ENCODE results near the gene CEPT1.

DNA sequence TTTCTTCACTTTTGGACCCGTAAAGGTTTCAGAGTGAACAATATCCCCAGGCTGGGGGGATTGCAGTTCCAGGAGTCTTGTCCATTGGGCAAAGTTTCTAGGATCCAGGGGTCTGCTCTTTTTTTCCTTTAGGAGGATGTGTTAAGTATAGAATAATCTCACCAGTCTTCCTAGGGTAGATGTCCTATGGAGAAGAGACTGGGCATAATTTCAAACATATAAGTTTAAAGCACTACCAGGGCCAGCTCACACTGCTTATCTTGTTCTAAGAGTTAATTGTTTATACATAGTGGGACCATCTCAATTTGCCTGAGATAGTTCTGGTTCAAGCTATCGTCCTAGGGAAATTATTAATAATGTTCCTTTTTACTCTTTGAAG lies 88.7 kb downstream of the CEPT1 start:
- TF ChIP-seq CTCF (IDR thresholded peaks at IDR 0.05) (no peak), POLR2A (IDR thresholded peaks at IDR 0.05) (no peak), EP300 (IDR thresholded peaks at IDR 0.05) (no peak)
